Putamen (tissue), 1 donor: ENCODE measurements around the gene GRM6.

Source experiments
- DNase-seq: peaks from one replicate; pipeline ENCODE4 v3.0.0-alpha.2; 2016; ENCODE audit warnings: low spot score

The GRM6 gene

GRCh38 chr5:178994580-178995340 is at the start of gene GRM6:
Gene GRM6 (minus strand): TSS chr5:178995320. CDS start chr5:178994944, 376 bp downstream.
- DNase-seq, result no peak

GRCh38 chr5:179044765-179045164 is 49.6 kb upstream of the GRM6 start:
- DNase-seq, result no peak

- no peak for DNase-seq
These were observed 38.0 kb upstream of the GRM6 start for GRCh38 chr5:179033004-179033580.

- peak; percentile 93 for DNase-seq
These were observed 28.5 kb upstream of the GRM6 start, which contains the start of gene ZNF879 for GRCh38 chr5:179023528-179024189. Gene ZNF879 (plus strand): TSS chr5:179023804. CDS start chr5:179025005, 1,201 bp downstream.

- no peak for DNase-seq
These were observed 13.5 kb upstream of the GRM6 start for GRCh38 chr5:179008667-179009066.

GRCh38 chr5:179006564-179006963 is 11.4 kb upstream of the GRM6 start:
- no peak for DNase-seq

- no peak for DNase-seq
These were observed 3.3 kb upstream of the GRM6 start for GRCh38 chr5:178998441-178998840.

- no peak for DNase-seq
These were observed 2.1 kb upstream of the GRM6 start for GRCh38 chr5:178997191-178997590.

- DNase-seq, result no peak
These were observed 1.0 kb upstream of the GRM6 start for GRCh38 chr5:178996156-178996555.

GRCh38 chr5:178995341-178995690 is 196 bp upstream of the GRM6 start:
- no peak for DNase-seq

- DNase-seq, result no peak
These were observed 1.1 kb downstream of the GRM6 start for GRCh38 chr5:178993955-178994579.

GRCh38 chr5:178993236-178993765 is 1.8 kb downstream of the GRM6 start:
- DNase-seq, result no peak

GRCh38 chr5:178992291-178992895 is 2.7 kb downstream of the GRM6 start:
- no peak for DNase-seq

GRCh38 chr5:178991190-178992145 is 3.7 kb downstream of the GRM6 start:
- DNase-seq, result no peak

- no peak for DNase-seq
These were observed 4.6 kb downstream of the GRM6 start for GRCh38 chr5:178990491-178990890.

GRCh38 chr5:178989311-178989710 is 5.8 kb downstream of the GRM6 start:
- no peak for DNase-seq

- no peak for DNase-seq
These were observed 6.5 kb downstream of the GRM6 start for GRCh38 chr5:178988436-178989220.

GRCh38 chr5:178986326-178986960 is 8.7 kb downstream of the GRM6 start:
- no peak for DNase-seq
